Transverse colon (tissue), 4 donors: ENCODE measurements around the gene TIAM1. TPM values are rescaled to one million over a fixed set of nuclear protein-coding genes. Genes with fewer than 3 reads are reported as not detected.

Experiments
- DNase-seq: peaks from one replicate; pipeline ENCODE4 v3.0.0-alpha.2; 2019
- H3K27ac ChIP-seq, 4 donors: fragments of 200-600 bp; sonication (generic); 2 replicates each; pipeline ENCODE4 v1.5.1; 2016 to 2018; ENCODE audit warnings: inconsistent platforms in 4 of 4
- H3K27me3 ChIP-seq: fragments of 200-600 bp; sonication (generic); 2 replicates; pipeline ENCODE4 v1.5.1; 2017; ENCODE audit warnings: inconsistent platforms
- H3K36me3 ChIP-seq, 4 donors: fragments of 200-600 bp; sonication (generic); 2 replicates each; pipeline ENCODE4 v1.5.1; 2017 to 2019; ENCODE audit warnings: inconsistent platforms in 4 of 4
- H3K4me1 ChIP-seq, 4 donors: fragments of 200-600 bp; sonication (generic); 2 replicates each; pipeline ENCODE4 v1.5.1; 2017 to 2020; ENCODE audit warnings: inconsistent platforms in 4 of 4
- H3K4me3 ChIP-seq, 4 donors: fragments of 200-600 bp; sonication (generic); 1 replicate in 1 of 4; 2 replicates in 3 of 4; pipeline versions ENCODE4 v1.5.1 to v1.6.1; 2017 to 2019; ENCODE audit warnings: inconsistent platforms in 4 of 4
- H3K9me3 ChIP-seq, 2 donors: fragments of 200-600 bp; sonication (generic); 2 replicates each; pipeline ENCODE4 v1.5.1; 2017 to 2019; ENCODE audit warnings: inconsistent platforms in 2 of 2
- CTCF ChIP-seq, 5 experiments: fragments of 200-600 bp in 3 of 5; fragments of 450-650 bp in 2 of 5; sonication (generic) in 3 of 5; IDR thresholded peaks; 1 replicate in 2 of 5; 2 replicates in 3 of 5; pipeline ENCODE4 v1.5.1; 2016 to 2017; ENCODE audit warnings: antibody characterized with exemption in 5 of 5, inconsistent platforms in 3 of 5, mild to moderate bottlenecking in 2 of 5, moderate library complexity in 1 of 5
- EP300 ChIP-seq: sonication (generic); formaldehyde crosslinking; IDR thresholded peaks from one replicate; pipeline ENCODE4 v1.6.1; 2017; ENCODE audit warnings: antibody characterized with exemption, low read depth
- POLR2A ChIP-seq: fragments of 450-650 bp; IDR thresholded peaks from one replicate; pipeline ENCODE4 v1.6.1; 2016; ENCODE audit warnings: antibody characterized with exemption, mild to moderate bottlenecking, moderate library complexity
- POLR2AphosphoS5 ChIP-seq, 3 donors: sonication (generic); formaldehyde crosslinking; IDR thresholded peaks; one replicate each; pipeline ENCODE4 v1.6.1; 2016; ENCODE audit warnings: antibody characterized with exemption in 3 of 3
- WGBS, 2 donors: methylation state at CpG; one replicate each; pipeline ENCODE4 v1.1.5; 2018; ENCODE audit warnings: low coverage in 1 of 2; 5-methylcytosine and 5-hydroxymethylcytosine counted together
- in situ Hi-C, 4 donors: fragments of 200-750 bp; cut with MboI; loops; one replicate each; pipeline versions ENCODE4 v1.15.0 to v1.15.1; 2017; ENCODE audit warnings: low sequenced_read_pairs in 3 of 4, low pct_ligation_motif_present in 1 of 4, low pct_unique_long_range_greater_than_20kb in 1 of 4
- intact Hi-C: fragments of 100-400 bp; cut with DNase I; formaldehyde crosslinking; loops from one replicate; pipeline ENCODE4 v1.15.1; 2023; ENCODE audit warnings: low total_unique reads
- total RNA-seq, 4 donors: library from RNA; depleted of rRNA; stranded (reverse); fragments of >200 nt; gene quantifications; one replicate each; pipeline ENCODE4 v1.1.0, GENCODE V29; 2016

TIAM1 gene
- total RNA-seq, 4 donors from 2014 or later, result 4.5 to 18.9 (median 6.5) TPM

- in situ Hi-C loops (loop anchor here in 1 of 4 donors (25.0 kb wide), 1 partner anchor 248 kb away; no protein-coding TSS in a partner anchor), intact Hi-C loops (no loop called here)
- H3K4me1 ChIP-seq, result peaks cover 0 to 11% (median 5%) of the 10 kb centered on the region in 4 donors
- H3K4me3 ChIP-seq, result no peak overlapping the region
- H3K27ac ChIP-seq, result no peak overlapping the region
- H3K9me3 ChIP-seq, result no peaks in the 10 kb centered on the region
- no peaks in the 10 kb centered on the region for H3K36me3 ChIP-seq
- peaks cover 29% of the 10 kb centered on the region for H3K27me3 ChIP-seq
- WGBS, 2 donors, result 72 to 77% methylated on average over 4 of the region's 4 CpGs
- TF ChIP-seq EP300 (no peak), CTCF (IDR thresholded peaks at IDR 0.05) (no peak)
- DNase-seq, result no peak
Measured at GRCh38 chr21:31339721-31340120, 4.3 kb downstream of the TIAM1 start.

GRCh38 chr21:31338908-31339368, 5.1 kb downstream of the TIAM1 start:
- H3K27ac ChIP-seq, result no peak overlapping the region
- intact Hi-C loops (no loop called here), in situ Hi-C loops (loop anchor here in 1 of 4 donors (25.0 kb wide), 1 partner anchor 248 kb away; no protein-coding TSS in a partner anchor)
- peaks cover 0 to 9% (median 3%) of the 10 kb centered on the region in 4 donors for H3K4me1 ChIP-seq
- H3K27me3 ChIP-seq, result peaks cover 21% of the 10 kb centered on the region
- DNase-seq, result no peak
- no peaks in the 10 kb centered on the region for H3K36me3 ChIP-seq
- H3K9me3 ChIP-seq, result no peaks in the 10 kb centered on the region
- 74% methylated on average over 3 of the region's 3 CpGs for WGBS, 2 donors
- TF ChIP-seq POLR2AphosphoS5 (IDR thresholded peaks at IDR 0.05), result no peak
- H3K4me3 ChIP-seq, result no peak overlapping the region

- in situ Hi-C loops (loop anchor here in 1 of 4 donors (25.0 kb wide), 1 partner anchor 249 kb away; no protein-coding TSS in a partner anchor), intact Hi-C loops (no loop called here)
- Histone ChIP-seq H3K9me3 (no peaks in the 10 kb centered on the region), H3K36me3 (no peaks in the 10 kb centered on the region), H3K27ac (no peak overlapping the region), H3K4me3 (no peak overlapping the region), H3K27me3 (peaks cover 14% of the 10 kb centered on the region), H3K4me1 (peaks cover 0 to 2% (median 0%) of the 10 kb centered on the region in 4 donors)
- DNase-seq, result no peak
- TF ChIP-seq POLR2AphosphoS5 (IDR thresholded peaks at IDR 0.05) (no peak), POLR2A (no peak), EP300 (no peak), CTCF (IDR thresholded peaks at IDR 0.05) (no peak)
- WGBS, 2 donors, result 64 to 87% methylated on average over 7 to 25 of the region's 25 CpGs
Measured at GRCh38 chr21:31337996-31338907, 5.8 kb downstream of the TIAM1 start.

- Histone ChIP-seq H3K4me3 (no peak overlapping the region), H3K36me3 (no peaks in the 10 kb centered on the region), H3K27ac (no peak overlapping the region), H3K27me3 (peaks cover 2% of the 10 kb centered on the region), H3K4me1 (no peaks in the 10 kb centered on the region), H3K9me3 (no peaks in the 10 kb centered on the region)
- TF ChIP-seq POLR2AphosphoS5 (IDR thresholded peaks at IDR 0.05), result no peak
- no peak for TF ChIP-seq EP300
- no peak for TF ChIP-seq CTCF (IDR thresholded peaks at IDR 0.05)
- TF ChIP-seq POLR2A, result no peak
- intact Hi-C loops, result no loop called here
- no peak for DNase-seq
- in situ Hi-C loops, result loop anchor here in 1 of 4 donors (25.0 kb wide), 1 partner anchor 250 kb away; no protein-coding TSS in a partner anchor
- 96 to 100% methylated on average over 2 to 3 of the region's 3 CpGs for WGBS, 2 donors
Measured at GRCh38 chr21:31337086-31337485, 7.0 kb downstream of the TIAM1 start.
